ENCODE results near the gene ARMC10.

GRCh38 chr7:103065667-103066066, 9.3 kb upstream of the ARMC10 start:
- TF ChIP-seq CTCF (conservative IDR thresholded peaks at IDR 0.05; ENCODE audit: low read depth, low read length) (peak; percentile 74), EZH2 (IDR thresholded peaks at IDR 0.05; ENCODE audit: low read length, unreplicated experiment) (no peak), EZH2phosphoT487 (IDR thresholded peaks at IDR 0.05; ENCODE audit: borderline replicate concordance, low read length) (no peak)
